SU-DHL-6 (cell line): ENCODE results near the gene CREB1.

Experiments used
- EZH2phosphoT487 ChIP-seq: fragments of 200-600 bp; sonication (generic), shearing (Covaris generic); conservative IDR thresholded peaks from 2 replicates; pipeline ENCODE4 v1.6.1; 2018; ENCODE audit warnings: mild to moderate bottlenecking, antibody characterized with exemption, low read length, moderate library complexity, mixed read lengths
- TF ChIP-seq, protein P1 (sequence below): fragments of 200-600 bp; sonication (generic); IDR thresholded peaks from one replicate; pipeline ENCODE4 v1.5.1; 2017; ENCODE audit warnings: antibody characterized with exemption, mild to moderate bottlenecking, low read length, moderate library complexity; ENCODE audit not compliant: insufficient read depth, poor library complexity, severe bottlenecking

- TF ChIP-seq, protein P1, sequence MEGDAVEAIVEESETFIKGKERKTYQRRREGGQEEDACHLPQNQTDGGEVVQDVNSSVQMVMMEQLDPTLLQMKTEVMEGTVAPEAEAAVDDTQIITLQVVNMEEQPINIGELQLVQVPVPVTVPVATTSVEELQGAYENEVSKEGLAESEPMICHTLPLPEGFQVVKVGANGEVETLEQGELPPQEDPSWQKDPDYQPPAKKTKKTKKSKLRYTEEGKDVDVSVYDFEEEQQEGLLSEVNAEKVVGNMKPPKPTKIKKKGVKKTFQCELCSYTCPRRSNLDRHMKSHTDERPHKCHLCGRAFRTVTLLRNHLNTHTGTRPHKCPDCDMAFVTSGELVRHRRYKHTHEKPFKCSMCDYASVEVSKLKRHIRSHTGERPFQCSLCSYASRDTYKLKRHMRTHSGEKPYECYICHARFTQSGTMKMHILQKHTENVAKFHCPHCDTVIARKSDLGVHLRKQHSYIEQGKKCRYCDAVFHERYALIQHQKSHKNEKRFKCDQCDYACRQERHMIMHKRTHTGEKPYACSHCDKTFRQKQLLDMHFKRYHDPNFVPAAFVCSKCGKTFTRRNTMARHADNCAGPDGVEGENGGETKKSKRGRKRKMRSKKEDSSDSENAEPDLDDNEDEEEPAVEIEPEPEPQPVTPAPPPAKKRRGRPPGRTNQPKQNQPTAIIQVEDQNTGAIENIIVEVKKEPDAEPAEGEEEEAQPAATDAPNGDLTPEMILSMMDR, result no peak
- TF ChIP-seq EZH2phosphoT487, result no peak
Measured at GRCh38 chr2:207511851-207512250, 17.9 kb upstream of the CREB1 start.
